ENCODE measurements around the gene HMCN1.

HMCN1 gene

GRCh38 chr1:186044079-186044685, 310.0 kb downstream of the HMCN1 start:
- DNase-seq = no peak

DNA sequence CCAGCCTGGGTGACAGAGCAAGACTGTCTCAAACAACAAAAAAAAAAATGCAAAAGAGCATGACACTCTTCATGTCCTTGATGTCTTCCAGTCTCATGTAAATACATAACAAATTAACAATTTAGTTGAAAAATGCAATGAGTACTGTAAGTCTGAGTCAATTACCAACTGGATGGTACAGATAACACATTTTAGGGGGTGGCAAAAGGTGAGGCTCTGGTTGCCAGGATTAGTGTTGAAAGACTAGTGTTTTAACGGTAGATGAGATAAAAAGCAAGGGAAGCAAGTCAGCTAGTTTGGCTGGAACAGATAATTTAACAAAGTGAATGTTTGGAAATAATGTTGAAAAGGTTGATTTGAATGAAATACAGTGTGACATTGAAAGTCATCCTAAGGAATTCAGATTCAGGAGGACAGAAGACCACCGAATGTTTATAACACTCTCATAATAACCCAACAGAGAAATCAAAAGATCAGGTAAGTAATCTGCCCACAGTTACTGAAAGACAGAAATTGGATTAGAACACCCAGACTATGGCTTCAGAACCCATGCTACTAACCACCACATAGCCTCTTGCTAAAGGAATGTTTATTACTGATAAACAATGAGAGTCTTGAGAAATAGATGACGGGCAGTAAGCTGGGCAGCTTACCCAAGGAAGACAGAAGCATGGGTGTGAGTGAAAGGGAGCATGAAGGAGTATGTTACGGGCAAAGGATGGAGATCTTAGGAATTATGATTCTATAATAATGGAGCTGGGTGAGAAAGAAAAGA, 312.4 kb downstream of the HMCN1 start:
- no peak for DNase-seq

DNA sequence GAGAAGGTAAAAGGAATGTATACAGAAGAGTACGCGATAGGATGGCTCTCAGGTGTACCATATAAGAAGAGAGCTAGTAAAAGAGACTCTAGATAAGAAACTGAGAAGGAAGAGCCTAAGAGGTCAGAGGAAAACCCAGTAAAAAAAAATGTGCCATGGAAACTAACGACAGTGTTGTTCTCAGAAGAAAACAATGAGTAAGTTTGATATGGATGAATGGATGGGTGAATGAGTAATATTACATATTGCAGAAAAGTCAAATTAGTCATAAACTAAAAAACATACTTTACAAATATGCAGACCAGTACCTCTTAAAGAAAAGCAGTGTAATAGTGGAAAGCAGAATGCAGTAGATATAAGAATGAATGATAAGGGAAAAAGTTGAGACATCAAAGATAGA, 316.2 kb downstream of the HMCN1 start:
- DNase-seq = no peak

- no peak for DNase-seq
Observed at GRCh38 chr1:186054003-186054402, 319.8 kb downstream of the HMCN1 start.

- DNase-seq = no peak
Observed at GRCh38 chr1:186054932-186055331, 320.7 kb downstream of the HMCN1 start.

GRCh38 chr1:186055846-186056245, 321.7 kb downstream of the HMCN1 start:
- DNase-seq = no peak

DNA sequence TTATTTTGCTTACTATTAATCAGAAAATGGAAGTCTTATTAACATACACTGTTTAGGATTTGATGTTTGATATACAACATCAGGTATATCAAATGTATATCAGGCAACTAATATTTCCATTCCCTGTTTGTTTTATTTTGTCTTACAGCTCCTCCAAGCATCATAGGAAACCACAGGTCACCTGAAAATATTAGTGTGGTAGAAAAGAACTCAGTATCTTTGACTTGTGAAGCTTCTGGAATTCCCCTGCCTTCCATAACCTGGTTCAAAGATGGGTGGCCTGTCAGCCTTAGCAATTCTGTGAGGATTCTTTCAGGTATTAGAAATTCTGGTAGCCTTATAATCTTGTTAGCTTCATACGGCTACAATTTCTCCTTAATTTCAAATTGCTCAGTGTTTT, 322.9 kb downstream of the HMCN1 start:
- no peak for DNase-seq

DNA sequence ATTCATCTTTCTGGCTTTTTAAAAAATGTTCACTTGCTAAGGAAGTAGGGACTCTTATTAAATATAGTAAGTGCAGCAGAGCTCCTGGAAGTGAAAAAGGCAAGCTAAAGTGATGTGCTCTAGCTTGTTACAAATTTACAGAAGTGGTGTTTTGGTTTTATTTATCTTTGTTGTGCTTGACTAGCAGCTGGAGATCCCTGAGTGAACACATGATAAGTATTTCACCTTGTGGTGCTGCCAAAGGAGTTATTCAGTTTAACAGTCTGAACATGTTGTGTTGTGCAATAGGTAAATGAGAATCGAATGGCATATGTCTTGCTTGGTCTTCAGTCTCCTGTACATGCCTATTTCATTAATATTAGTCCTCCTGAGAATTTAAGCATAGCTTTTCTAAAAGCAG, 325.1 kb downstream of the HMCN1 start:
- DNase-seq = no peak

DNA sequence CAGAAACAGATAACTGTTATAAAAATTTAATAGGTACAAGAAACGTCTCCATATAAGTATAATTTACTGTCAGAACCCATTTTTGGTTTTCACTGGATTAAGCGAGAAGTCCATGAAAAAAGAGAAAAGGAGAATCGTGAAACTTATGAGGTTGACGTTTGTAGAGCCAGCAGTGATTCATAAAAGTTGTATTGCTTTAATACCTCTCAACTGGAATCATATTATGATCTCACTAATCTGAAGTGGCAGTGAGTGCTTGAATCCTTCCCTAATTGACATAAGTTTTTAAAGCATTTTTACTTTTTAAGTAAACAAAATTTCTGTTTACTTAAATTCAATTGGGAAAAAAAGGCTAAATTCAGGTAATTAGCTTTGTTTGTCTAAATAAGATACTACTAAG, 325.6 kb downstream of the HMCN1 start:
- DNase-seq = no peak

- DNase-seq = no peak
Observed at GRCh38 chr1:186060226-186060625, 326.0 kb downstream of the HMCN1 start.

DNA sequence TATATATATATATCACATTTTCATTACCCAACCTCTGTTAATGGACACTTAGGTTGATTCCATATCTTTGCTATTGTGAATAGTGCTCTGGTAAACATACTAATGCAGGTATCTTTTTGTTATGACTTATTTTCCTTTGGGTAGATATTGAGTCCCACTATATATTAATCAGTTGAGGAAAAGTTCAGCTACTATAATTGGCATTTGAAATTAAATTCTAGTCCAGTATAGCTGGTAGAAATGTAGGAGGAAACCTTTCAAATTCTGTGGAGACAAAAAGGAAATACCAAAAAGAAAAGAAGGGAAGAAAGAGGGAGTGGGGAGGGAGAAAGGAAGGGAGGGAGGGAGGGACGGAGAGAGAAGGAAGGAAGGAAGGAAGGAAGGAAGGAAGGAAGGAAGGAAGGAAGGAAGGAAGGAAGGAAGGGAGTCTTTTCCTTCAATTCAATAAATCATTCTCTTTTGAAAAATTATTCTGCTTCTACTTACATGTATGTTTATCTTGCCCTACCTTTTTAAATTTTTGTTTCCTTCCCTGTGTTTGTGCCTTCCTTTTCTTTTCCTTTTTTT, 329.0 kb downstream of the HMCN1 start:
- DNase-seq = no peak

DNA sequence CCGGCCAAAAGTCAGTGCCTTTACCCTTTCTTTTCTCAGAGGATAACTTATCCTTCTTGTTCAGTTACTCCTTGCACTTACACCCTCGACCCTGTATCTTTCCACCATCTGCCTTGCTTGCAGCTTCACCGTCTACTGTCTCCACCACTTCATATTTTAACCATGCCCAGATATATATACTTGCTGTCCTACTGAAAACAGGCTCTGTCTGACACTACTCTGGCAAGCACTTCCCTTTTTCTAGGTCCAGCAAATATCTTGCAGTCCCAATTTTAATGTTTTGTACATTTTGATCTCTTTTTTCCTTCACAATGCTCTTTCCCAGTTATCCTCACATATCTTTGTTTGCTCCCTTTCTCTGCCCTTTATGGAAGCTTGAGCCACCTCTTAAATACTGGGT, 332.2 kb downstream of the HMCN1 start:
- DNase-seq = no peak

- DNase-seq = no peak
Observed at GRCh38 chr1:186073697-186074096, 339.5 kb downstream of the HMCN1 start.

DNA sequence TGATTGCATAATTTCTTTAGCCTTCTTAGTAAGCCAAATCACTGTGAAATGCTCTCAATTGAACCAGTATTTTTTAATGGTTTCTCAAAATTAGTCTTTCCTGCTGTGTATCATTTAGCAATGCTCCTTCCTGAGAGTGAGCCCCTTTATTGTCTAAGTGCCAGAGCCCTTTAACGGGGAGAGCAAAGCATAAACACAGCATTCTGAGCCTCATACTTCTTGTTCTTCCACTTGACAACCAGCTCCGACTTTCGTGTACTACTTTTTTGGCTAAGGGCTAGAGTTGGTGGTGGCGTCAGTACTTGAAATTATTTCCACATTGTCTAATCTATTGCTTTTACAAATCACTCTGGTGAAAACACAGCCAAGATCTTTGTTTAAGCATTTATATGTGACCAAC, 341.8 kb downstream of the HMCN1 start:
- no peak for DNase-seq

- no peak for DNase-seq
Observed at GRCh38 chr1:186078245-186078644, 344.1 kb downstream of the HMCN1 start.

- no peak for DNase-seq
Observed at GRCh38 chr1:186079084-186079684, 345.0 kb downstream of the HMCN1 start.

DNA sequence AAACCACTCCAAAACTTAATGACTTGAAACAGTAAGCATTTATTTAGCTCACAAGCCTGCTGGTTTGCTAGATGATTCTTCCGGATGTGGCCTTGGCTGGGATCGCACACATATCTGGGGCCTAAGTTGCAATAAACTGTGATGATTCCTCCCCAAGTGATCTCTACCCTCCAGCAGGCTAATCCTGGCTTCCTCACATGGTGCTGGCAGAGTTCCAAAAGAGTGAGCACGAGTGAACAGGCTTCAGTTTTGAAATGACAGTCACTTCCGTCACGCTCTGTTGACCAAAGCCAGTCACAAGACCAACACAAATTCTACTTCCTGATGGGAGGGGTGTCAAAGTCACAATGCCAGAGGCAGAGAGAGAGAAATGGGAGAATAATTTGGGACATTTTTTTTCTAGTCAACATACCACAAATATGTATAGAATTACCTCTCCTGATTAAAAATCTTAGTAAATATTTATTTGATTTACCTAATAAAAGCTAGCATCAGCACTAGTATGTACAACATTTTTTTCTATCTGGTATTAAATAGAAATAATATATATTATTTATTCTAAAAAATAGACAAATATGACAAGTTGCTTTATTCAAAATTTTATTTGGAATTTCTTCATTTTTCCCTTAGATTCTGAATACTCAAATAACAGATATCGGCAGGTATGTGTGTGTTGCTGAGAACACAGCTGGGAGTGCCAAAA, 348.2 kb downstream of the HMCN1 start:
- peak in 1 of 2 experiments; percentile 4 for DNase-seq

- no peak for DNase-seq
Observed at GRCh38 chr1:186086583-186086982, 352.4 kb downstream of the HMCN1 start.

- DNase-seq = no peak
Observed at GRCh38 chr1:186089940-186090339, 355.7 kb downstream of the HMCN1 start.

- no peak for DNase-seq
Observed at GRCh38 chr1:186091222-186091720, 357.1 kb downstream of the HMCN1 start.

DNA sequence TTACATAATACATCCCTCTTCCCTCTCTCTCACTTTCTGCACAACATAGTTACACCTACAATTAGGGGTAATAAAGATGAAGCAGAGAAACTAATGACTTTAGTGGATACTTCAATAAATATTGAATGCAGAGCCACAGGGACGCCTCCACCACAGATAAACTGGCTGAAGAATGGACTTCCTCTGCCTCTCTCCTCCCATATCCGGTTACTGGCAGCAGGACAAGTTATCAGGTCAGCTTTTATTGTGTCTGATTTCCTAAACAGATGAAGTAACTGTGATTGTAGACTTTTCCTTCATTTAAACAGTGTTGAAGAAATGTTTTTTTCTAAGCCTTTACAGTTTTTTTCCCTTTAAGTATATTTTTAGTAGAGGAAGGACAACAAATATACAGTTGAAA, 359.2 kb downstream of the HMCN1 start:
- DNase-seq = no peak

DNA sequence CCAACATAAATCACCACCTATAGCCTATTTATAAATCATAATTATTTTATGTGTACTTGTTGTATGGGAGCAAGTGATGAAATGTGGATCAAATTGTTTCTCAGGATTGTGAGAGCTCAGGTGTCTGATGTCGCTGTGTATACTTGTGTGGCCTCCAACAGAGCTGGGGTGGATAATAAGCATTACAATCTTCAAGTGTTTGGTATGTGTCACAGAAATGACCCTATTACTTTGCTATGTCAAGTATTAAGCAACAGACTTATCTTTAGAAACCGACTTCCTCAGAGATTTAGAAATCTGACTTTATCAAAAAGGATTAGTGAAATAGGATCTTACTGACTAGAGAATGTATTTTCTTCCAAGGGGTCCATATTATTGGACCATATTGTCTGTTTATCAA, 360.0 kb downstream of the HMCN1 start:
- DNase-seq = no peak

Data from activated CD4-positive, alpha-beta T cell treated with anti-CD3 and anti-CD28 coated beads, Interleukin-2, amount 50 U/mL, for 48 hours (primary cell).